Measurements from ENCODE around the gene AR. TPM values are rescaled to one million over a fixed set of nuclear protein-coding genes. Genes with fewer than 3 reads are reported as not detected.

The AR gene
- total RNA-seq, 2 experiments from 2014 or later, result not detected

DNA sequence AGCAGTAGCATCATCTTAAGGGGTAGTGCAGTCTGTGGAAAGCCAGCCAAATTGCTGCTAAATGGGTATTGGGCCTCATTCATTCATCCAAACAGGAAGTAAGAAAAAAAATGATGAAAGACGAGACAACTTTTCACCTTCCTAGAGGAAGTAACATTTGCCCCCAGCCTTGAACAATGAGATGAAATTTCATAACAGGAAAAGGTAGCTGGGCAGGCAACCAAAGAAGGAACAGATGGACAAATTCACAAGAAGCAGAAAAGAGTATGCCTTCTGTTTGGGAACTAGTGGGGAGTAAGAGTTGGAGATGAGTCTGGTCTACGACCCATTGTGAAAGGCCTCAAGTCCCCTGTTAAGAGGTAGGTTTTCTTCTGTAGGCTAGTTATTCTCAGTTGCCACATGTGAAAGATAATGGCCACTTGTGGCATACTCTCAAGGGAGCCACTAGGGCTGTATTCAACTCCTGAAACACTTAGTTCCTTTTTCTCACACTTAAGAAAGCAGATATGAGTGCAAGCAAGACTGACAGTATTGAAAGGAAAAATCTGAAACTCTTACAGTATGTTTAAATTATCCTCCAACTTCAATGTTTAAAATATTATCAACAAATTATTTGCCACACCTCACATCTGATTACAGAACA, 190.4 kb downstream of the AR start:
- CTCF ChIA-PET, result no interaction called here

DNA sequence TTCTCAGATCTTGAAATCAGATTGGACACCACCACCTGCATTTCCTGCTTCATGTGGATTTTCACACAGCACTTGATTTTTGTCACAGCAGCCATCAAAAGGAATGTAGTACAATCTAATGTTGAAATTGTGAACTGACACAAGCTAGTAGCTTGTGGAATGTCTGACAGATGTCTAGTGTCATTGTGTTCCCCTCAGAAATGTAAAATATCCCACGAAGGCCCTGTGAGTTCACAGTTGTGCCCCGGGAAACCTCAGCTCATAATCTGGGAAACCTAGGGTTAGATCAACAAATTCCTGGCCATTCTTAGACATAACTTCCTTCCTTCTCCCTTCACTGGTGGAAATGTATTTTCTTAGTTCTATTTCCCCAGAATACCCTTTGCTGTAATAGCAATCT, 205.7 kb downstream of the AR start:
- Histone ChIP-seq H3K4me1 (ENCODE audit: insufficient read depth, low read length) (no peaks in the 10 kb centered on the region), H3K9me3 (ENCODE audit: control insufficient read depth in 1 of 2, insufficient read depth in 1 of 2, low read length in 2 of 2) (no peaks in the 10 kb centered on the region), H3K36me3 (ENCODE audit: insufficient read depth, low read length) (no peaks in the 10 kb centered on the region), H3K4me3 (ENCODE audit: low read length) (no peak overlapping the region), H3K27ac (ENCODE audit: low read depth in 1 of 2, low read length in 2 of 2) (no peak overlapping the region), H3K27me3 (ENCODE audit: control insufficient read depth in 1 of 2, insufficient read depth in 2 of 2, low read length in 2 of 2) (no peaks in the 10 kb centered on the region)
- Mint-ChIP-seq H3K36me3 (ENCODE audit: low read depth) (no peaks in the 10 kb centered on the region), H3K4me3 (no peak overlapping the region), H3K9me3 (no peaks in the 10 kb centered on the region), H3K27me3 (no peaks in the 10 kb centered on the region), H3K4me1 (ENCODE audit: low read depth) (no peaks in the 10 kb centered on the region), H3K27ac (no peak overlapping the region)
- intact Hi-C loops (cut with DNase I, micrococcal nuclease), result no loop called here
- ChIA-PET CTCF (no interaction called here), POLR2A (no interaction called here)
- TF ChIP-seq, protein P1, sequence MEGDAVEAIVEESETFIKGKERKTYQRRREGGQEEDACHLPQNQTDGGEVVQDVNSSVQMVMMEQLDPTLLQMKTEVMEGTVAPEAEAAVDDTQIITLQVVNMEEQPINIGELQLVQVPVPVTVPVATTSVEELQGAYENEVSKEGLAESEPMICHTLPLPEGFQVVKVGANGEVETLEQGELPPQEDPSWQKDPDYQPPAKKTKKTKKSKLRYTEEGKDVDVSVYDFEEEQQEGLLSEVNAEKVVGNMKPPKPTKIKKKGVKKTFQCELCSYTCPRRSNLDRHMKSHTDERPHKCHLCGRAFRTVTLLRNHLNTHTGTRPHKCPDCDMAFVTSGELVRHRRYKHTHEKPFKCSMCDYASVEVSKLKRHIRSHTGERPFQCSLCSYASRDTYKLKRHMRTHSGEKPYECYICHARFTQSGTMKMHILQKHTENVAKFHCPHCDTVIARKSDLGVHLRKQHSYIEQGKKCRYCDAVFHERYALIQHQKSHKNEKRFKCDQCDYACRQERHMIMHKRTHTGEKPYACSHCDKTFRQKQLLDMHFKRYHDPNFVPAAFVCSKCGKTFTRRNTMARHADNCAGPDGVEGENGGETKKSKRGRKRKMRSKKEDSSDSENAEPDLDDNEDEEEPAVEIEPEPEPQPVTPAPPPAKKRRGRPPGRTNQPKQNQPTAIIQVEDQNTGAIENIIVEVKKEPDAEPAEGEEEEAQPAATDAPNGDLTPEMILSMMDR (IDR thresholded peaks at IDR 0.05), result no peak
- DNase-seq (no peak), ATAC-seq (ENCODE audit: poor library complexity) (no peak)

More for the DNA sequence above, 190.4 kb downstream of the AR start:
- Mint-ChIP-seq H3K27me3 (no peaks in the 10 kb centered on the region), H3K9me3 (no peaks in the 10 kb centered on the region), H3K4me1 (ENCODE audit: low read depth) (no peaks in the 10 kb centered on the region), H3K4me3 (no peak overlapping the region), H3K27ac (no peak overlapping the region), H3K36me3 (ENCODE audit: low read depth) (no peaks in the 10 kb centered on the region)
- no peak for ATAC-seq (ENCODE audit: poor library complexity)
- no peaks in the 10 kb centered on the region for H3K4me1 ChIP-seq (ENCODE audit: insufficient read depth, low read length)
- H3K36me3 ChIP-seq (ENCODE audit: insufficient read depth, low read length), result no peaks in the 10 kb centered on the region
- no peak overlapping the region for H3K27ac ChIP-seq (ENCODE audit: low read depth in 1 of 2, low read length in 2 of 2)
- no peak for DNase-seq
- H3K27me3 ChIP-seq (ENCODE audit: control insufficient read depth in 1 of 2, insufficient read depth in 2 of 2, low read length in 2 of 2), result no peaks in the 10 kb centered on the region
- TF ChIP-seq, protein P1 (IDR thresholded peaks at IDR 0.05), result no peak
- POLR2A ChIA-PET, result no interaction called here
- no peak overlapping the region for H3K4me3 ChIP-seq (ENCODE audit: low read length)
- H3K9me3 ChIP-seq (ENCODE audit: control insufficient read depth in 1 of 2, insufficient read depth in 1 of 2, low read length in 2 of 2), result no peaks in the 10 kb centered on the region
- intact Hi-C loops (cut with DNase I, micrococcal nuclease), result no loop called here

DNA sequence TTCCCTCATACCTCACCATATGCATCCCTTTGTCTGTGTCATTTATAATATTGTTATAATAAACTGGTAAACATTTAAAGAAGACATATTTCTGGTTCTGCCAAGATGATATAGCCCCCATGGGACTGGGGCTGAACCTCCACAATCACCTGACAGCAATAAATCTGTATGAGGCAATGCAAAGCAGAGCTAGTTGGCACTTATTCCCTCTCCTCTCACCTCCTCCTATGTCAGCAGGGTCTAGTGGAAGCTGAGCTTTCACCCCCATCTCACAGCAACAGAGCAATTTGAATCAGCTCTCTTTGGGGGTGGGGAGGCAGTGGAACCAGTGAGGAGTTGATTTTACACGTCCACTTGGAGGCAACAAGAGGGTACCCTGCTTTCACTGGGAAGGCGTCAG, 206.9 kb downstream of the AR start:
- POLR2A ChIA-PET, result no interaction called here
- TF ChIP-seq, protein P1 (IDR thresholded peaks at IDR 0.05), result no peak
- intact Hi-C loops (cut with DNase I, micrococcal nuclease), result no loop called here
- H3K27me3 ChIP-seq (ENCODE audit: control insufficient read depth in 1 of 2, insufficient read depth in 2 of 2, low read length in 2 of 2), result no peaks in the 10 kb centered on the region
- H3K4me3 Mint-ChIP-seq, result no peak overlapping the region
- H3K9me3 Mint-ChIP-seq, result no peaks in the 10 kb centered on the region
- DNase-seq (no peak), ATAC-seq (ENCODE audit: poor library complexity) (no peak)
- H3K27ac ChIP-seq (ENCODE audit: low read depth in 1 of 2, low read length in 2 of 2), result no peak overlapping the region
- H3K4me3 ChIP-seq (ENCODE audit: low read length), result no peak overlapping the region
- H3K36me3 Mint-ChIP-seq (ENCODE audit: low read depth), result no peaks in the 10 kb centered on the region
- H3K4me1 ChIP-seq (ENCODE audit: insufficient read depth, low read length), result no peaks in the 10 kb centered on the region
- H3K9me3 ChIP-seq (ENCODE audit: control insufficient read depth in 1 of 2, insufficient read depth in 1 of 2, low read length in 2 of 2), result no peaks in the 10 kb centered on the region
- H3K27me3 Mint-ChIP-seq, result no peaks in the 10 kb centered on the region
- H3K36me3 ChIP-seq (ENCODE audit: insufficient read depth, low read length), result no peaks in the 10 kb centered on the region
- H3K27ac Mint-ChIP-seq, result no peak overlapping the region
- CTCF ChIA-PET, result no interaction called here
- H3K4me1 Mint-ChIP-seq (ENCODE audit: low read depth), result no peaks in the 10 kb centered on the region

All from CD4-positive, alpha-beta T cell (primary cell).